Brain microvascular endothelial cell (primary cell): ENCODE results near the gene GDPD1.
"Not testable (repeated sequence)": the region's sequence is repeated elsewhere in the genome, so short reads cannot be mapped to it uniquely, and the experiment has no call there.

ENCODE experiments used
- DNase-seq: peaks from one replicate; pipeline ENCODE4 v3.0.0-alpha.2; 2020
- H3K27ac ChIP-seq: fragments of 250-450 bp; sonication (Bioruptor Pico); 2 replicates; pipeline ENCODE4 v1.5.1; 2020; ENCODE audit warnings: mild to moderate bottlenecking, moderate library complexity
- H3K27me3 ChIP-seq: fragments of 250-450 bp; sonication (Bioruptor Pico); replicated peaks from 2 replicates; pipeline ENCODE4 v1.5.1; 2020; ENCODE audit warnings: mild to moderate bottlenecking
- H3K36me3 ChIP-seq: fragments of 250-450 bp; sonication (Bioruptor Pico); replicated peaks from 2 replicates; pipeline ENCODE4 v1.5.1; 2020; ENCODE audit warnings: mild to moderate bottlenecking
- H3K4me3 ChIP-seq: 2 replicates; pipeline ENCODE4 v1.5.1; 2011; ENCODE audit warnings: low read depth, mild to moderate bottlenecking, control low read depth, low read length, moderate library complexity
- CTCF ChIP-seq: IDR thresholded peaks from 2 replicates; pipeline ENCODE4 v1.5.1; 2011; ENCODE audit warnings: low read depth, mild to moderate bottlenecking, moderate library complexity, low read length, control low read depth, inconsistent platforms; ENCODE audit errors: missing control alignments
- in situ Hi-C: cut with HindIII; loops from 2 replicates; pipeline ENCODE4 v1.10.0; 2017; ENCODE audit warnings: low sequenced_read_pairs, low pct_ligation_motif_present

The GDPD1 gene

GRCh38 chr17:59220328-59221158 lies at the start of gene GDPD1:
Gene GDPD1 (plus strand): TSS chr17:59220511. CDS start chr17:59220610, 99 bp downstream.
- in situ Hi-C loops, result no loop called here
- Histone ChIP-seq H3K27ac (no peak within 1 kb of the TSS), H3K27me3 (no peaks in the 10 kb centered on the region), H3K4me3 (peak within 1 kb of the TSS; percentile 85), H3K36me3 (no peaks in the 10 kb centered on the region)
- TF ChIP-seq CTCF, result peak; percentile 45
- peak; percentile 88 for DNase-seq

- H3K27ac ChIP-seq, result no peak overlapping the region
- no peak overlapping the region for H3K4me3 ChIP-seq
- DNase-seq, result no peak
- in situ Hi-C loops, result no loop called here
- H3K27me3 ChIP-seq, result no peaks in the 10 kb centered on the region
- TF ChIP-seq CTCF, result no peak
- H3K36me3 ChIP-seq, result peaks cover 2% of the 10 kb centered on the region
Observed at GRCh38 chr17:59172436-59173004, 47.8 kb upstream of the GDPD1 start.

GRCh38 chr17:59174671-59175070 lies 45.6 kb upstream of the GDPD1 start:
- H3K27ac ChIP-seq, result no peak overlapping the region
- H3K27me3 ChIP-seq, result no peaks in the 10 kb centered on the region
- H3K36me3 ChIP-seq, result peaks cover 2% of the 10 kb centered on the region
- DNase-seq, result no peak
- no peak overlapping the region for H3K4me3 ChIP-seq
- no peak for TF ChIP-seq CTCF
- in situ Hi-C loops, result no loop called here

- no peak for DNase-seq
- Histone ChIP-seq H3K4me3 (no peak overlapping the region), H3K27ac (no peak overlapping the region), H3K36me3 (peaks cover 2% of the 10 kb centered on the region), H3K27me3 (no peaks in the 10 kb centered on the region)
- in situ Hi-C loops, result no loop called here
- TF ChIP-seq CTCF, result no peak
Observed at GRCh38 chr17:59175076-59175475, 45.2 kb upstream of the GDPD1 start.

- in situ Hi-C loops, result no loop called here
- no peak for DNase-seq
- no peaks in the 10 kb centered on the region for H3K36me3 ChIP-seq
- no peak overlapping the region for H3K4me3 ChIP-seq
- H3K27ac ChIP-seq, result no peak overlapping the region
- H3K27me3 ChIP-seq, result no peaks in the 10 kb centered on the region
- TF ChIP-seq CTCF, result no peak
Observed at GRCh38 chr17:59178266-59178985, 41.9 kb upstream of the GDPD1 start.

- H3K4me3 ChIP-seq, in situ Hi-C loops, DNase-seq, H3K36me3 ChIP-seq, H3K27ac ChIP-seq, H3K27me3 ChIP-seq: not testable (repeated sequence)
Observed at GRCh38 chr17:59179601-59180000, 40.7 kb upstream of the GDPD1 start.
